PFSK-1 (cell line): ENCODE results near the gene KRTAP6-3. TPM values are rescaled to one million over a fixed set of nuclear protein-coding genes. Genes with fewer than 3 reads are reported as not detected.

Experiments
- FOXP2 ChIP-seq: optimal IDR thresholded peaks from 2 replicates; pipeline ENCODE3; 2011; ENCODE audit warnings: borderline replicate concordance, control low read depth, inconsistent platforms; ENCODE audit not compliant: insufficient read depth; ENCODE audit errors: extremely low read length, extremely low read depth
- POLR2AphosphoS5 ChIP-seq: IDR thresholded peaks from 2 replicates; pipeline ENCODE4 v1.6.1; 2012; ENCODE audit warnings: low read depth, mild to moderate bottlenecking, control low read depth, low read length, moderate library complexity
- SIN3A ChIP-seq: IDR thresholded peaks from 2 replicates; pipeline ENCODE4 v1.6.1; 2012; ENCODE audit warnings: mild to moderate bottlenecking, low read length, moderate library complexity, borderline replicate concordance; ENCODE audit not compliant: insufficient read depth
- TAF1 ChIP-seq: IDR thresholded peaks from 2 replicates; pipeline ENCODE4 v1.6.1; 2012; ENCODE audit warnings: low read length, control low read depth, borderline replicate concordance; ENCODE audit not compliant: insufficient read depth
- polyA plus RNA-seq: library from polyadenylated mRNA; unstranded; fragments of >200 nt; gene quantifications from one replicate; pipeline ENCODE4 v1.2.1, GENCODE V29; 2012; ENCODE audit warnings: low read depth, missing spikeins; ENCODE audit not compliant: insufficient read length
- TF ChIP-seq, protein P1 (sequence below), 2 experiments: IDR thresholded peaks; 2 replicates each; pipeline versions ENCODE4 v1.6.1 to v1.8.0; 2011 to 2012; ENCODE audit warnings: low read depth in 2 of 2, low read length in 2 of 2, control low read depth in 1 of 2, inconsistent platforms in 1 of 2, mild to moderate bottlenecking in 1 of 2, moderate library complexity in 1 of 2; ENCODE audit not compliant: insufficient read depth in 1 of 2

The KRTAP6-3 gene, protein sequence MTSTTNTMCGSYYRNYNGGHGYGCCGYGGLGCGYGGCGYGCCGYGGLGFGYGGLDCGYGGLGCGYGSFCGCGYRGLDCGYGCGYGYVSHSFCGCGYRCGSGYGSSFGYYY
- polyA plus RNA-seq: not detected

DNA sequence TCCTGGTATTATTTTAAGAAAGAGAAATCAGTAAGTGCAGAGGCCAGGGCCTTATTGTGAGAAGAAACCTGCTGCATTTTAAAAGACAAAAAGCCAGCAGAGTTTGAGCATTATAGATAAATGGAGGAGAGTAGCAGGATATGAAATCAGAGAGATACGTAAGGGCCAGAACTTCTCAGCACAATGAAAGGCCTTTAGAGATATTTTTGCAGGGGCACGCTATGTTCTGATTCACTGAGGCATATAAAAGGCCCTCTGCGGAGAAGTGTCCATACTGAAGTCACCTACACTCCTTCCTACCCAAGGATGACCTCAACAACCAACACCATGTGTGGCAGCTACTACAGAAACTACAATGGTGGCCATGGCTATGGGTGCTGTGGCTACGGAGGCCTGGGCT, at the start of gene KRTAP6-3:
Gene KRTAP6-3 (plus strand): TSS at position 301 of the 400 bp plus-strand sequence. CDS start 6 bp downstream, at position 307.
- TF ChIP-seq POLR2AphosphoS5 (no peak), TAF1 (no peak), FOXP2 (no peak), SIN3A (no peak)
- TF ChIP-seq, protein P1, sequence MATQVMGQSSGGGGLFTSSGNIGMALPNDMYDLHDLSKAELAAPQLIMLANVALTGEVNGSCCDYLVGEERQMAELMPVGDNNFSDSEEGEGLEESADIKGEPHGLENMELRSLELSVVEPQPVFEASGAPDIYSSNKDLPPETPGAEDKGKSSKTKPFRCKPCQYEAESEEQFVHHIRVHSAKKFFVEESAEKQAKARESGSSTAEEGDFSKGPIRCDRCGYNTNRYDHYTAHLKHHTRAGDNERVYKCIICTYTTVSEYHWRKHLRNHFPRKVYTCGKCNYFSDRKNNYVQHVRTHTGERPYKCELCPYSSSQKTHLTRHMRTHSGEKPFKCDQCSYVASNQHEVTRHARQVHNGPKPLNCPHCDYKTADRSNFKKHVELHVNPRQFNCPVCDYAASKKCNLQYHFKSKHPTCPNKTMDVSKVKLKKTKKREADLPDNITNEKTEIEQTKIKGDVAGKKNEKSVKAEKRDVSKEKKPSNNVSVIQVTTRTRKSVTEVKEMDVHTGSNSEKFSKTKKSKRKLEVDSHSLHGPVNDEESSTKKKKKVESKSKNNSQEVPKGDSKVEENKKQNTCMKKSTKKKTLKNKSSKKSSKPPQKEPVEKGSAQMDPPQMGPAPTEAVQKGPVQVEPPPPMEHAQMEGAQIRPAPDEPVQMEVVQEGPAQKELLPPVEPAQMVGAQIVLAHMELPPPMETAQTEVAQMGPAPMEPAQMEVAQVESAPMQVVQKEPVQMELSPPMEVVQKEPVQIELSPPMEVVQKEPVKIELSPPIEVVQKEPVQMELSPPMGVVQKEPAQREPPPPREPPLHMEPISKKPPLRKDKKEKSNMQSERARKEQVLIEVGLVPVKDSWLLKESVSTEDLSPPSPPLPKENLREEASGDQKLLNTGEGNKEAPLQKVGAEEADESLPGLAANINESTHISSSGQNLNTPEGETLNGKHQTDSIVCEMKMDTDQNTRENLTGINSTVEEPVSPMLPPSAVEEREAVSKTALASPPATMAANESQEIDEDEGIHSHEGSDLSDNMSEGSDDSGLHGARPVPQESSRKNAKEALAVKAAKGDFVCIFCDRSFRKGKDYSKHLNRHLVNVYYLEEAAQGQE (IDR thresholded peaks at IDR 0.05; ENCODE audit: insufficient read depth in 1 of 2, low read depth in 2 of 2, low read length in 2 of 2): no peak

DNA sequence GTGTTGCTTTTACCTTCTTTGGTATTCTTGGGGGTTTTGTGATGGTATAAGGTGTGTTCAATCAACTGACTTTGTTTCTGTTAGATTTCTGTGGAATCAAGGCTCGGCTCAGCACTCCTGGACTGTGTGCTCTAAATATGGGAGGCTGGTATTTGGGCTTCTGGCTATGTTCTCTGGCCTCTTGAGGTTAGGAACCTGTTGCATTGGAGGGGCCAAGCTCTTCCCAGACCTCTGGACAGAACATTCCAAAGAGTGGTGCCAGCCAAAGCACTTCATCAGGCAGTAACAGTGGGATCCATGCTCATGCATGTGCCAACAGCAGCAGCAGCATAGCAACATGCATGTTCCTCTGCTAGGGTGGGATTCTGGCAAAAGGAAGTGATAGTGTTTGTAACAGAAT, 39.5 kb upstream of the KRTAP6-3 start:
- TF ChIP-seq, protein P1 (IDR thresholded peaks at IDR 0.05; ENCODE audit: insufficient read depth in 1 of 2, low read depth in 2 of 2, low read length in 2 of 2): no peak

DNA sequence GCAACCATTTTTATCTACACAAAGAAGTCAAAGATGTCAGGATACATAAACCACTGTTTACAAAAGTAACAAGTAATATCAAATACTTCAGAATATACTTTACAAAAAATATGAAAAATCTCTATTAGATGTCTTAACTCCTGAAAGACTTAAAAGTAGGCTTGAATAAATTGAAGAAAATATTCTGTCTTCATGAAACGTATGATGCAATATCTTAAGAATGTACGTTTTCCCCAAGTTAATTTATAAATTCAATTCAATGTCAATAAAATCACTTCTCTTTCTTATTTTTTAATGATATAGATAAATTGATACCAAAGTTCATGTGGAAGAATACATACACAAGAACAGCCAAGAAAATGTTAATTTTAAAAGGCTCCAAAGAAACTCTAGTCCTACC, 37.1 kb upstream of the KRTAP6-3 start:
- TF ChIP-seq, protein P1 (IDR thresholded peaks at IDR 0.05; ENCODE audit: insufficient read depth in 1 of 2, low read depth in 2 of 2, low read length in 2 of 2): no peak
- TF ChIP-seq POLR2AphosphoS5 (no peak), TAF1 (no peak), SIN3A (no peak), FOXP2 (no peak)

DNA sequence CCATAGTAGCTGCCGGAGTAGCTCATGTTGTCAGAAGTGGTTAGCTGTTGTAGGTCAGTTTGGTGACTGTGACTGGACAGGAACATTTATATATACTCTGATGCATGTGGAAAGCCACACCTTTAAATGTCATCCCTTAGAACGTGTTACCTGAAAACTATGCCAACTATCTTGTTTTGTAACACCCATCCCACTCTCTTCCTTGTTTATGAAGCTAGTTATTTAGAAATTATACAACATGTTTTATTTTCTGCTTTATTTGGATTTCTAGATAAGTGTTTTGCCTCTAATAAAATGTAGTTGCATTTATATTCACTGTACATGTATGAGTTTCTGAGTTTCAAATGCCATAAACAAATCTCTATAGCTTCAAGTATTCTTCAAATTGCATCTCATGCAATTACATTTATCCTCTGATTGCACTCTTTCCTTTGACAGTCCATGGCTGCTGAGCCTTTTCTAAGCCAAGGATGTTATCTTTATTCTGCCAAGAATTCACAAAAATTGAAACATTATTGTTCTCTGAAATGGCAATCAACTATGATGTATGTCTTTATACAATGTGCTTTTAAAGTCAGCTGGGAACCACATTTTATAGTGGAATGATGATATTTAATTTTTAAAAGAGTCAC, 30.9 kb upstream of the KRTAP6-3 start, which contains the start of gene KRTAP19-7:
Gene KRTAP19-7 (minus strand): TSS at position 51 of the 632 bp plus-strand sequence. CDS start 25 bp downstream, at position 26.
- TF ChIP-seq FOXP2: no peak
- TF ChIP-seq, protein P1 (IDR thresholded peaks at IDR 0.05; ENCODE audit: insufficient read depth in 1 of 2, low read depth in 2 of 2, low read length in 2 of 2): no peak
- no peak for TF ChIP-seq TAF1
- TF ChIP-seq SIN3A: no peak
- no peak for TF ChIP-seq POLR2AphosphoS5

DNA sequence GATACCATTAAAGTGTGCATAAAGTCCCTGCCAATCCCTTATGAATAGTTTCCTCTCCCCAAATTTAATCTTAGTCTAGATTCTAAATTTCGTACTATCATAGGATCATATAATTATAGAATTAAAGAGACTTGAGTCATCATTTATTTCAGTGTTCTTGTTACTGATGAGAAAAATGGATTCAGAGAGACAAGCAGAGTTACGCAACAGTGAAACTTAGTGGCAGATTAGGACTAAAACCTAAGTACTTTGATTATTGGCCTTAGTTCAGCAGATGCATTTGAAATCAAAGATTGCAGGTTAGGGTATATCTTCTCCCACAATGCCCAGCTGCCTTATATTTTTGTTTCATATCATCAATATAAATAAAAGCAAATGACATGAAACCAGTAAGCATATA, 30.3 kb upstream of the KRTAP6-3 start:
- no peak for TF ChIP-seq TAF1
- TF ChIP-seq FOXP2: no peak
- TF ChIP-seq, protein P1 (IDR thresholded peaks at IDR 0.05; ENCODE audit: insufficient read depth in 1 of 2, low read depth in 2 of 2, low read length in 2 of 2): no peak
- TF ChIP-seq SIN3A: no peak
- TF ChIP-seq POLR2AphosphoS5: no peak
